Heart right ventricle (tissue), 16 donors: ENCODE data around the gene BCL2L1. TPM values are rescaled to one million over a fixed set of nuclear protein-coding genes. Genes with fewer than 3 reads are reported as not detected.
A peak's percentile ranks its signal among the peaks of the same experiment; 100 is the strongest.

Experiments used
- ATAC-seq, 8 donors: fragments of 200-7000 bp; cut with Tn5 transposase; one replicate each; pipeline ENCODE4 v1.9.1; 2020; ENCODE audit warnings: mild to moderate bottlenecking in 8 of 8, moderate library complexity in 8 of 8, moderate number of reproducible peaks in 1 of 8
- DNase-seq, 2 donors: peaks; one replicate each; pipeline ENCODE4 v3.0.0-alpha.2; 2020
- H3K27ac ChIP-seq, 10 donors: fragments of 200-600 bp; sonication (generic) in 2 of 10; one replicate each; pipeline versions ENCODE4 v1.5.0 to v1.8.0; 2020 to 2022; ENCODE audit warnings: mild to moderate bottlenecking in 3 of 10
- H3K27me3 ChIP-seq, 7 donors: fragments of 200-600 bp; one replicate each; pipeline ENCODE4 v1.8.0; 2021 to 2022; ENCODE audit warnings: mild to moderate bottlenecking in 2 of 7
- H3K36me3 ChIP-seq, 9 donors: fragments of 200-600 bp; sonication (generic) in 1 of 9; one replicate each; pipeline versions ENCODE4 v1.5.0 to v1.8.0; 2020 to 2022; ENCODE audit warnings: mild to moderate bottlenecking in 2 of 9
- H3K4me1 ChIP-seq, 9 donors: fragments of 200-600 bp; sonication (generic) in 1 of 9; one replicate each; pipeline versions ENCODE4 v1.5.0 to v1.8.0; 2020 to 2022; ENCODE audit warnings: mild to moderate bottlenecking in 4 of 9
- H3K4me3 ChIP-seq, 10 donors: fragments of 200-600 bp; sonication (generic) in 2 of 10; one replicate each; pipeline versions ENCODE4 v1.5.0 to v1.8.0; 2020 to 2022; ENCODE audit warnings: mild to moderate bottlenecking in 7 of 10, moderate library complexity in 2 of 10
- H3K9me3 ChIP-seq, 11 donors: fragments of 200-600 bp in 10 of 11; sonication (generic) in 2 of 11; one replicate each; pipeline versions ENCODE4 v1.5.0 to v1.8.0; 2013 to 2022; ENCODE audit warnings: mild to moderate bottlenecking in 2 of 11, control low read depth in 1 of 11, moderate library complexity in 1 of 11
- CTCF ChIP-seq, 9 donors: fragments of 200-600 bp; sonication (generic) in 2 of 9; IDR thresholded peaks; one replicate each; pipeline versions ENCODE4 v1.5.0 to v1.8.0; 2021 to 2022; ENCODE audit warnings: antibody characterized with exemption in 9 of 9, mild to moderate bottlenecking in 5 of 9, moderate library complexity in 1 of 9
- WGBS, 2 donors: extraction: QIAGEN DNeasy Blood & Tissue Kit; methylation state at CpG; one replicate each; pipeline ENCODE4 v1.1.7; 2013; ENCODE audit warnings: inconsistent platforms in 1 of 2; 5-methylcytosine and 5-hydroxymethylcytosine counted together
- intact Hi-C, 10 donors: fragments of 100-400 bp; cut with DNase I; formaldehyde crosslinking; loops; one replicate each; pipeline versions ENCODE4 v1.11.1 to v1.14.2; 2022
- polyA plus RNA-seq, 2 donors: library from polyadenylated mRNA; stranded (reverse); fragments of 200-250 nt; gene quantifications; one replicate each; pipeline ENCODE4 v1.2.3, GENCODE V29; 2013
- total RNA-seq, 10 donors: library from RNA; stranded (reverse); fragmentation: NEBNext Ultra II Directional in 3 of 10; extraction: Animal tissue kit (Norgen Biotek cat#: 25700) in 3 of 10; gene quantifications; one replicate each; pipeline versions ENCODE4 v1.2.1 to v1.2.4, GENCODE V29; 2021 to 2023
- donor health status: Arrhythmogenic right ventricular cardiomyopathy.
- donor health status: ischemic (EF 13 %, LVEDD 7.1; RV severe dilation, severe dysfunction).
- donor health status: healthy with polysubstance abuse.
- donor health status: DM: no; HTN: yes; CAD: no.
- donor health status: DM: no; HTN: no; CAD: no.
- donor health status: ischemic (EF 25% LVEDD 6.9; RV normal size, moderate dysfunction).
- donor health status: ischemic (EF 25% LVEDD 5.7; RV mildly dilated, moderate dysfunction).
- donor health status: healthy.
- donor health status: DM: yes; HTN: yes; CAD: no.
- donor health status: Ischemic cardiomyopathy.
- donor health status: ischemic (EF 35%, LVEDD 5.7; RV mildly dilated, moderate dysfunction).
- donor health status: nonischemic (EF 11% LVEDD 7.7; RV severe dilation, severe dysfunction).
- donor health status: DM: yes; HTN: yes; CAD: no.
- donor health status: PGD.
- donor health status: ischemic (EF 29% LVEDD 5.4; RV normal size, mild dysfunction).
- donor health status: nonischemic (EF 23%, LVEDD 6.1; RV moderate dilation, normal function).

The BCL2L1 gene
- total and polyA plus RNA-seq, 12 donors, result 34.7 to 128 (median 45.9) TPM

DNA sequence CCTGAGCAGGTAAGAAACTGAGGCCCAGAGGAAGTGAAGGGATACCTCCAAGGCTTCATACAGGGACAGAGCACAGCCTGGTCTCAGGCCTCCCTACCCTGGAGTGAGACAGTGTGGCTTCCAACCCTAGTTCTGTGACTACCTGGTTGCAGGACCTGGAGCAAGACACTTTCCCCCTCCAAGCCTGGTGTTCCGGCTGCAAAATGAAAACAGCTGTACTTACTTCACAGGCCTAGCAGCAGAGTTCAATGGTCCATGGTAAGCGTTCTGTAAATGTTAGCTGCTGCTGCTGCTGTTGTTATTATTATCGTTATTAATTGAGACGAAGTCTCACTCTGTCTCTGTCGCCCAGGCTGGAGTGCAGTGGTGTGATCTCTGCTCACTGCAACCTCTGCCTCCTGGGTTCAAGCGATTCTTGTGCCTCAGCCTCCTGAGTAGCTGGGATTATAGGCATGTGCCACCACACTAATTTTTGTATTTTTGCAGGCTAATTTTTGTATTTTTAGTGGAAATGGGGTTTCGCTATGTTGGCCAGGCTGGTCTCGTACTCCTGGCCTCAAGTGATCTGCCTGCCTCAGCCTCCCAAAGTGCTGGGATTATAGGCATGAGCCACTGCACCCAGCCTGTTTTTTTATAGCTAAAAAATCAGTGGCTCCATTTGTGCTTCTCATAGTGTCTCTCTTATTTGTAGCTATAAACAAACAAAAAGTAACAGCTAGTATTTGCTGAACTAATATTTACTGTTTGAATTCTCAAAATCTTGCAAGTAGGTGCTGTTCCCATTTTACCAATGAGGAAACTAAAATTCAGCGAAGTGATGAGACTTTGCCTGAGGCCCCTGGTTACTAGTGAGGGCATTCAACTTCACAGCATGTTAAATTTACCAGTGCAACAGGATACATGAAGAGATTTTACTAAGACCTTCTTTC is 43.0 kb downstream of the BCL2L1 start:
- no peak for TF ChIP-seq CTCF (IDR thresholded peaks at IDR 0.05)
- no peaks in the 10 kb centered on the region for H3K27me3 ChIP-seq
- peak overlapping the region in 8 of 10 donors; percentile 16 to 92 (median 89) for H3K27ac ChIP-seq
- H3K4me3 ChIP-seq, result no peak overlapping the region
- H3K4me1 ChIP-seq, result peaks cover 43 to 100% (median 98%) of the 10 kb centered on the region in 9 donors
- peaks cover 0 to 49% (median 0%) of the 10 kb centered on the region in 9 donors for H3K36me3 ChIP-seq
- H3K9me3 ChIP-seq, result no peaks in the 10 kb centered on the region
- ATAC-seq (no peak), DNase-seq (no peak)
- intact Hi-C loops, result loop anchor here in 2 of 10 donors (5.0 kb wide), 1 partner anchor 33 kb away; no protein-coding TSS in a partner anchor
- WGBS, 2 donors, result 88 to 89% methylated on average over 9 of the region's 9 CpGs

DNA sequence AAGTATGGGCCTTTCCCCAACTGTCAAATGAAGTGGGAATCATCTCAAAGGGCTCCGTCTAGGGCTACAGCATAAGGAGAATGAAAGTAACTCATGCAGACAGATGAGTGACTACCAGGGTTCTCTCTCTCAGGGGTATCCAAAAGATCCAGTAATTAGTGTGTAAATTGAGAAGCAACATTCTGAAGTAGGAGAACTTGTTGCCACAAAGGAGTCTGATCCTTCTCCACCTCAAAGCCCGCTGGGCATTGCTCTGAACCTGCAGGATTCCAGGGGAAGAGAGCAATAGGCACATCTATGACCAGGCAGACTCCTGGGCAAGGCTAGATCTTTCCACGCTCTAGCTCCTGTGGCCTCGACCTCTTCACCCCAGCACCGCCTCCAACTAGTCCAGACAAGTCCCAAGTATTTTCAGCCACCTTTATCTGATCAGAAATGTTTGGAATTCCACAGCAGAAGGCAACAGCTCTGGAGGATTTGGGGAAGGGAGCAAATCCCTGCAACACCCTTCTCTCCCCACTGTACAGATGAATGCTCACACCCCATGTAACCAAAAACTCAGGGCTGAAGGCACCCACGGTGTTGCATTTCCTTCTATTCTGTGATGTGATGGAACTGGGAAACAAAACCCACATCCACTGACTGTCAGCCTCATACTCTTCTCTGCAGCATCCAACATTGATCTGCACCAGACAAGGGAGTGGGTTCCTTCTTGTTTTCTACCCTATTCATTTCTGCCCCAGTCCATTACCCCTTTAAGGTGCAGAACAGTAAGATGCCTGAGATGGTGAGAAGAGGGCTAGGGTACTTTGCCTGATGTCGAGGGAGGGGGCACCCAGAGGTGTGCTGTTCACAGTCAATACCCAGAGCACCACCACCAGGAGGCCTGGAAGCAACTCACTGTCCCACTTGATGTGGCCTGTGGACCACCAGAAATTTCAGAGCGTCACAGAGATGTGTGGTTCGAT is 44.0 kb downstream of the BCL2L1 start:
- peaks cover 0 to 41% (median 0%) of the 10 kb centered on the region in 9 donors for H3K36me3 ChIP-seq
- DNase-seq, result no peak
- ATAC-seq, result no peak
- no peaks in the 10 kb centered on the region for H3K9me3 ChIP-seq
- peak overlapping the region in 9 of 10 donors; percentile 16 to 92 (median 89) for H3K27ac ChIP-seq
- no peak for TF ChIP-seq CTCF (IDR thresholded peaks at IDR 0.05)
- H3K27me3 ChIP-seq, result no peaks in the 10 kb centered on the region
- intact Hi-C loops, result loop anchor here in 2 of 10 donors (5.0 kb wide), 1 partner anchor 34 kb away; no protein-coding TSS in a partner anchor
- H3K4me3 ChIP-seq, result no peak overlapping the region
- 53 to 66% methylated on average over 9 of the region's 9 CpGs for WGBS, 2 donors
- peaks cover 46 to 100% (median 98%) of the 10 kb centered on the region in 9 donors for H3K4me1 ChIP-seq

GRCh38 chr20:31677553-31678260 is 45.0 kb downstream of the BCL2L1 start:
- Histone ChIP-seq H3K36me3 (peaks cover 0 to 46% (median 0%) of the 10 kb centered on the region in 9 donors), H3K4me3 (no peak overlapping the region), H3K4me1 (peaks cover 49 to 100% (median 99%) of the 10 kb centered on the region in 9 donors), H3K9me3 (no peaks in the 10 kb centered on the region), H3K27me3 (no peaks in the 10 kb centered on the region), H3K27ac (peak overlapping the region in 9 of 10 donors; percentile 16 to 92 (median 89))
- intact Hi-C loops, result loop anchor here in 2 of 10 donors (5.0 kb wide), 1 partner anchor 35 kb away; no protein-coding TSS in a partner anchor
- DNase-seq, result no peak
- no peak for TF ChIP-seq CTCF (IDR thresholded peaks at IDR 0.05)
- 87% methylated on average over 2 of the region's 2 CpGs for WGBS, 2 donors
- no peak for ATAC-seq
